HG03139 (cell line): ENCODE measurements around the gene GNAI2.

Experiments used
- ATAC-seq: cut with Tn5 transposase; IDR thresholded peaks from one replicate; pipeline ENCODE4 v1.9.1; 2021; ENCODE audit not compliant: unreplicated experiment

Gene GNAI2

DNA sequence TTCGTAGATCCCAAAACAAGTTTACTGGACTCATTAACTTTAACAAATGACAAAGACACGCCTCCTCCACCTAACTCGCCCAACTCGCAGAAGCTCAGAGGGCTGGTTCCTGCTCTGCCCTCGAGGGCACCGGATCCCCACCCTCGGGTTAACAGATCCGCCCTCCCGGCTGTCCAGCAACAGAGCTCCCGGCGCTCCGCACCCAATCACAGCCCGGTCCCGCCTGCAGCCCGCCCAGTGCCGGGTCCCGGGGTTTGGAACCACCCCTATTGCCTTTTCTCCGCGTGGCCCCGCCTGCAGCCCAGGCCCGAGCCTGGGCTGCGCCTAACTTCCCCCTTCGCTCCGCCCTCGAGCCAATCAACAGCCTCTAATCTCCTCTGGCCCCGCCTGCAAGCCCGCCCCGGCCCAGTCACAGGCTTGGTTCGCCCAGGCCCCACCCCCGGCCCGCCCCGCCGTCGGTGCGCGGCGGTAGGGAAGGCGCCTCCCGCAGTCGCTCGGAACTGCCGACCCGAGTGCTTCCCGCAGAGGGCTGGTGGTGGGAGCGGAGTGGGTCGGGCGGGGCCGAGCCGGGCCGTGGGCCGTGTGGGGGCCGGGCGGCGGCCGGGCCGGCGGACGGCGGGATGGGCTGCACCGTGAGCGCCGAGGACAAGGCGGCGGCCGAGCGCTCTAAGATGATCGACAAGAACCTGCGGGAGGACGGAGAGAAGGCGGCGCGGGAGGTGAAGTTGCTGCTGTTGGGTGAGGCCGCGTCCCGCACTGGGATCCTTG, at the start of gene GNAI2:
GNAI2 (plus strand) TSS at position 489 of the 768 bp plus-strand sequence; CDS start at position 621, 132 bp downstream.
- peak; percentile 85 for ATAC-seq

DNA sequence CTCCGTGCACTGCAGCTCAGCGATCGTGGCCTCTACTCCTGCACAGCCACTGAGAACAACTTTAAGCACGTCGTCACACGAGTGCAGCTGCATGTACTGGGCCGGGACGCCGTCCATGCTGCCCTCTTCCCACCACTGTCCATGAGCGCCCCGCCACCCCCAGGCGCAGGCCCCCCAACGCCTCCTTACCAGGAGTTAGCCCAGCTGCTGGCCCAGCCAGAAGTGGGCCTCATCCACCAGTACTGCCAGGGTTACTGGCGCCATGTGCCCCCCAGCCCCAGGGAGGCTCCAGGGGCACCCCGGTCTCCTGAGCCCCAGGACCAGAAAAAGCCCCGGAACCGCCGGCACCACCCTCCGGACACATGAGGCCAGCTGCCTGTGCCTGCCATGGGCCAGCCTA, 48.3 kb upstream of the GNAI2 start:
- no peak for ATAC-seq

DNA sequence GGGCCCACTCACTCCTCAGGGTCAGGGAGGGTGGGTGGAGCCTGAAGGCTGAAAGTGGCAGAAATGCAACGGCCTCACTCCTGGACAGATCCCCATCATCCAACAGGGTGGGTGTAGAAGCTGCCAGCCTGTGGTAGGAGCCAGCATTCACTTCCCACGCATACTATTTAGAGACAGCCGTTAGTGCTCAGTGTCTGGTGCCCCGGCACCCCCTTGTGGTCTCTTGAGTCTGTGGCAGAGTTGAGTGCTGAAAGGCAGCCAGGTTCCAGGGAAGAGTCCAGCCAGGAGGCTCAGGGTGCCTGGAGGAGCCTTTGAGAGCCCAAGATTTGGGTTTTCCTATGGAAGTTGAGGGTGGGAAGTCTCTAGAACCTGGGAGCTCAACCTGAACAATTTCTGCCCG, 46.7 kb upstream of the GNAI2 start:
- ATAC-seq = no peak

DNA sequence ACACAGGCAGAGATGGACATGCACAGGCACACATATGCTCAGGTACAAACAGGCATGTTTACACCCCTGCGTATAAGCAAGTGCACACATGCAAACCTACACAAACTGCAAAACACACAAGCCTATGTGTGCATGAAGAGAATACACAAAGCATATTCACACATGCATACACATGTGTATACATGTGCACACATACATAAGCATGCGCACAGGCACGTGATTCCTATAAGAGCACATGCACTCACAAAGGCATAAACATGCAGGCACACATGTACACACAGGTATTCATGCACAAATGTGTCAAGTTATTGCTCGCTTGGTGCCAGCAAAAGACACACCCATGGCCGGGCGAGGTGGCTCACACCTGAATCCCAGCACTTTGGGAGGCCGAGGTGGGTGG, 46.0 kb upstream of the GNAI2 start:
- no peak for ATAC-seq

DNA sequence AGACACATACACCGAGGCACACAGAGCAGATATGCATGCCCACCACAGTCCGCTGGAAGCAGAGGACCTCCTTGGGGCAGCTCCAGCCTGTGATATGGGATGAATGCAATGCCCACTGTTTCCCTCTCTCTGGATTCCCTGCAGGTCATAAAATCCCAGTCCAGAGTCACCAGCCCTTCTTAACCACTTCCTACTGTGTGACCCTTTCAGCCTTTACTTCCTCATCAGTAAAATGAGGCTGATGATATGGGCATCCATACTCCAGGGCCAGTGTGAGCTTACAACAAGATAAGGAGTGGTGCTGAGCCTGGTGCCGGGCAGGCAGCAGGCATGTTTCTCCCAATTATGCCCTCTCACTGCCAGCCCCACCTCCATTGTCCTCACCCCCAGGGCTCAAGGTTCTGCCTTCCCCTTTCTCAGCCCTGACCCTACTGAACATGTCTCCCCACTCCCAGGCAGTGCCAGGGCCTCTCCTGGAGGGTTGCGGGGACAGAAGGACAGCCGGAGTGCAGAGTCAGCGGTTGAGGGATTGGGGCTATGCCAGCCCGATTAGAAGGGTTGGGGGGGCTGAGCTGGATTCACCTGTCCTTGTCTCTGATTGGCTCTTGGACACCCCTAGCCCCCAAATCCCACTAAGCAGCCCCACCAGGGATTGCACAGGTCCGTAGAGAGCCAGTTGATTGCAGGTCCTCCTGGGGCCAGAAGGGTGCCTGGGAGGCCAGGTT, 44.9 kb upstream of the GNAI2 start, which contains the start of gene GNAT1:
GNAT1 (plus strand) TSS at position 675 of the 725 bp plus-strand sequence. CDS start 116 bp downstream, outside the sequence.
- ATAC-seq = no peak

DNA sequence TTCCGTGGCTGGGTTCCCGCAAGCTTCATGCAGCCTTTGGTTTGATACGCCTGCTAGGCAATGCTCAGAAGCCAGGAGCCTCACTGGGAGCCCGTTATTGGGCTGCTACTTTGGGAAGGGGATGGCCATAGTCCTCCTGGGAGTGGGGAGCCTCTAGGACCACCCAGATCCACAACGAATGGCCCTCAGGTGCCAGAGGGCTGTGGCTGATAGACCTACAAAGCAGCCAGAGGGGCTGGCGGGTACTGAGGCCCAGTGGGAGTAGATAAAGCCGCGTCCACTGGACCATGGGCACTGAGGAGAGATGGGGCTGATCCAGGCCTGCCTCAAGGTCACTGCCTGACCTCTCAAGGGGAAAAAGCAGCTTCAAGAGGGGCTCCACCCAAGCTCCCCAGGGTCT, 43.9 kb upstream of the GNAI2 start:
- ATAC-seq = no peak

DNA sequence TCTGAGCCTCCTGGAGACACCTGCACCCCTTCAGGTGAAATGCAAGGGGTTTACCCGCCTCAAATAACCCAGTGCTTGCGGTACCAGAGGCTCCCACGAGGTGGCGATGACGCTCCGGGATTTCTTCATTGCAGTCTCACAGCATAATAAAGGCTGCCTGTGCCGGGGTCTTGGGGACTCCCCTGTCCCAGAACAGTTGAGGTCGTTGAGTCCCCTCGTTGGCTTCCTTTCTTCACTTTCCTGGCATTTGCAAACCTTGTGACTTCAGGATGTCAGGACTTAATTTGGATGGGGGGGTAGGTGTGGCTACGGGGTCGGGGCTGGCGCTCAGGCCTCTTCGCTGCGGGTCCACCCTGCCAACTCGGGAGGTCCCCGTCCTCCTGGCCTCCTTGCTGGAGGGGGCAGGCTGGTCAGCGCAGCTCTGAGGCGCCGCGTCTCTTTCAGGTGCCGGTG, 43.3 kb upstream of the GNAI2 start:
- no peak for ATAC-seq

DNA sequence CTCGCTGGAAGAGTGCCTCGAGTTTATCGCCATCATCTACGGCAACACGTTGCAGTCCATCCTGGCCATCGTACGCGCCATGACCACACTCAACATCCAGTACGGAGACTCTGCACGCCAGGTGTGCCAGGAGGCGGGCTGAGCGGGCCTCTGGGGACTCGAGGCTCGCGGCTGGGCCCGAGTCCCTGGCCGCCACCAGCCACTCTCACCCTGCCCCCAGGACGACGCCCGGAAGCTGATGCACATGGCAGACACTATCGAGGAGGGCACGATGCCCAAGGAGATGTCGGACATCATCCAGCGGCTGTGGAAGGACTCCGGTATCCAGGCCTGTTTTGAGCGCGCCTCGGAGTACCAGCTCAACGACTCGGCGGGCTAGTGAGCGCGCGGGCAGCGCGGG, 42.7 kb upstream of the GNAI2 start:
- no peak for ATAC-seq

DNA sequence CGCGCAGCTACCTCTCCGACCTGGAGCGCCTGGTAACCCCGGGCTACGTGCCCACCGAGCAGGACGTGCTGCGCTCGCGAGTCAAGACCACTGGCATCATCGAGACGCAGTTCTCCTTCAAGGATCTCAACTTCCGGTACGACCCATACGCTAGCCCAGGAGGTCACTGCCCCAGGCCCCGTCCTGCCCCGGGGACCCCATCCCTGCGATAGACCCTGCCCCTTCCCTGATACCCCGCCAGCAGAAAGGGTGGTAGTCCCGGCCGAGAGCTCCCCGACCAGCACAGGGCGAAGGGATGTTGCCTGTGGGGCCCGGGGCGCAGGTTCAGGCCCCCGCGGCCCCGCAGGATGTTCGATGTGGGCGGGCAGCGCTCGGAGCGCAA, 42.3 kb upstream of the GNAI2 start:
- ATAC-seq = no peak

DNA sequence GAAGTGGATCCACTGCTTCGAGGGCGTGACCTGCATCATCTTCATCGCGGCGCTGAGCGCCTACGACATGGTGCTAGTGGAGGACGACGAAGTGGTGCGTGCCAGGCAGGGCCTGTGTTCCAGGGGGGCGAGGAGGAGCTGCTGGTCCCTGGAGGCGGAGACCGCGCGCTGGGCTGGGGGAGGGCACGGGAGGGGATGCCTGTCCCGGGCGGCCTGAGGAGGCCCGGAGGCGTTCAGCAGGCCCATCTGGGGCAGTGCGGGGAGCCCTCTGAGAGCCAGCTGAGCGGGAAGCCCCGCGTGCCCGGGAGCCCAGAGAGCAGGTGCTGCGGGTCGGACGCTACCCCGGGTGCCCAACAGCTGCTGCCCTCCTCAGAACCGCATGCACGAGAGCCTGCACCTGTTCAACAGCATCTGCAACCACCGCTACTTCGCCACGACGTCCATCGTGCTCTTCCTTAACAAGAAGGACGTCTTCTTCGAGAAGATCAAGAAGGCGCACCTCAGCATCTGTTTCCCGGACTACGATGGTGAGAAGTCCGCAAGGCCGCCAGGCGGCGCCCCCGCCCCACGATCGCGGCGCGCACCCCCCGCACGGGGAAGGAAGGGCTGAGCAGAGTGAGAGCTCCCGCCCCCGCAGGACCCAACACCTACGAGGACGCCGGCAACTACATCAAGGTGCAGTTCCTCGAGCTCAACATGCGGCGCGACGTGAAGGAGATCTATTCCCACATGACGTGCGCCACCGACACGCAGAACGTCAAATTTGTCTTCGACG, 41.7 kb upstream of the GNAI2 start:
- ATAC-seq = no peak

DNA sequence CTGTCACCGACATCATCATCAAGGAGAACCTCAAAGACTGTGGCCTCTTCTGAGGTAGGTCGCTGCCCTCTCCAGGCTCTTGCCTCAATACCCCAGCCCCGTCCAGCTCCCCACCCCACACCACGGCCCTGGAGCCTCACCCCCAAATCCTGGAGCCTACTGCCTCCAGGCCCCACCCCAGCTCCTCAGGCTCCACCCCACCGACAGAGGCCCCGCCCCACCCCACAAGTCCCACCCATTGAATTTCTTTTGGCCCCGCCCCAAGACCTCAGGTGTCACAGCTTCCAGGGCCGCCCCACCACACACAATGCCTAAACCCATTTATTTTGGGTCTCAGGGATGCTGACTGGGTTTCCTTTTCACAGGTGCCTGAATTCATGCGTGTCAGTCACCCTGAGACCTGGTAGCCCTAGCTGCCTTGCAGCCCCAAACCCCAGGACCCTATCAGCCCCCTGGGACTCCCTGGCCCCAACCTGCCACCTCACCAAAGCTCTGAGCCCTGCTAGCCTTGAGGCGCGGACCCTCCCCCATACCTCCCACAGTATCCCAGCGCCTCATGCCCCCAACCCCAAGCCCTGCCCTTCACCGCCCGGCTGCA, 41.0 kb upstream of the GNAI2 start:
- ATAC-seq = no peak

DNA sequence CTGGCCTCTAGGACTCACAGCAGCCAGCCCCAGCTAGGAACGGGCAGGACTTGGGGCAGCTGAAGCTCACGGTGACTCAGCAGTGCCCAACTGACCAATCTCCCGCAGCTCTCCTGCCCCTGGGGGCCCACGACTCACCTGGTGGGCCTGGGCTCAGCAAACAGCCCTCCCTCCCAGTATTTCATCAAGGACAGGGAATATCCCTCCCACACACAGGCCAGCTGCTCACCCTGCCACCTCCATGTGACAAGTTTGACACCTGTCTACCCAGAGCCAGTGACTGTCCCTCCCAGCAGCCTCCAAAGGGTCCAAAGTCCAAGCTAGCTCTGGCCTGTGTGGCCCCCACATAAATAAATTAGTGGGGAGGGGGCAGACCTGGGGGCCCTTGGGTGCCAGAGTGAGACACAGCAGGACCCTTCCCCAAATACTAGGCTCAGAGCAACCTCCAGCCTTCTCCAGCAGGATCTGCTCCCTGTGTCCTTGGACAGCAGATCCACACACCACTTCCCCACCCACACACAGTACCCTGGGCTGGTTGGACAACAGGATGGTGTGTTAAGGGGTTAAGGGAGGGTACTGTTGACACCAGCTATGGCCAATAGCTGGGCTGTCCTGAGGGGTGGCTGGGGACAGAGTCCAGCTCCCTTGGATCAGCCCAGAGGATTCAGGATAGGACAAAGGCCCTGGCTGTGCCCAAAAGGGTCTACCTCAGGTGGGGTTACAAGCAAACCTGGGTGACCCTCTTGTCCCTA, 40.3 kb upstream of the GNAI2 start:
- no peak for ATAC-seq

DNA sequence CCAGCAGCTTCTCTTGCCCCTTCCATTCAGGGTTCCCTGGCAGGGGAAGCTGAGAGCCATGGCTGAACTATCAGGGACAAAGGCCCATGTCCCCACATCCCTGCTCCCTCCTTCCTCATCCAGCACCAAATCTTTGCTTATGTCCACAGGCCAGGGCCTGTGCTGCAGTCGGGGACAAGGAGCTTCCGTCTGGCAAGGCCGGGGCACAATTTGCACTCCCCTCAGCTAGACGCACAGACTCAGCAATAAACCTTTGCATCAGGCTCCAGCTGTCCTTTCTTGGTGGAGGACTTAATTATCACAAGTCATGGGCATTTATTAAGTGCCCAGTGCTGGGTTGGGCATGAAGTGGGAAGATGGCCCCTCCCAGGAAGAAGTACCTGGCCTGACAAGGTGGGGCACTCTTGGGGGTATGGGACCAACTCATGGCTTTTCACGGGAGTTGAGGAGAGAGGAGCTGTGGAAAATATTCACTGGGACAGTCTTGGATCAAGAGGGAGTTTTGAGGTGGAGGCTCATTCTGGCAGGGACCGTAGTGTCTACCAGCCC, 39.7 kb upstream of the GNAI2 start:
- no peak for ATAC-seq

DNA sequence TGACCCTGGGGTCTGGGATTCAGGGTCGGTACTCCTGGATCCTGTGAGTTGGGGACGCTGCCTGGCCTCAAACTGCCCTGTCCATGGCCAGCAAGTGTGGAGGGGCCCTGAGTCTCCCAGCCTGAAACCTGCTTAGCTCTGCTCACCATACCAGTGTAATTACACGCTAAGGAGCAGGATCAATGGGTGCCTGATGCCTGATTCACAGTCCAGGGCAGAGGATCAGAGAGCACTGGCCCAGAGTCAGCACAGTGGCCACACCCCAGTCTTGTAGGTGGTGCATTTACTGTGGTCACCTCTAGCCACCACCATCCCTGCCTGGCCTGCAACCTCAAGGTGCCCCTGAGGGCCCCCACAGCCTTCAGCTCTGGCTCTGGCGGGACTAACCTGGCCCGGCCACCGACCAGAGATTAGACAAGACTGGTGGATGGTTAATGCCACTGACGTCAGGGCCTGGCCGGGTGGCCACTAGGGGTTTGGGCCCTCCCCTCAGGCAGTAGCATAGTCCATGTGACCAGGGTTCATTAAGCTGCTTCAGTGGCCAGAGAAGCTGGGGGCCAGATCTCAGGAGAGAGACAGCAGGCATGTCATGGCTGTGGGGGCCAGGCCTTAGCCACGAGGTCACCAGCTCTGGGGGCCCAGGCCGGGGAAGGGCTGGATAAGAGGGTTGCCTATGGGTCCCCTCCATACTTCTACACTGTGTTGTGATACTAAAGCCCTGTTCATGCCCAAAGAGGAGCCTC, 34.3 kb upstream of the GNAI2 start:
- ATAC-seq = no peak

DNA sequence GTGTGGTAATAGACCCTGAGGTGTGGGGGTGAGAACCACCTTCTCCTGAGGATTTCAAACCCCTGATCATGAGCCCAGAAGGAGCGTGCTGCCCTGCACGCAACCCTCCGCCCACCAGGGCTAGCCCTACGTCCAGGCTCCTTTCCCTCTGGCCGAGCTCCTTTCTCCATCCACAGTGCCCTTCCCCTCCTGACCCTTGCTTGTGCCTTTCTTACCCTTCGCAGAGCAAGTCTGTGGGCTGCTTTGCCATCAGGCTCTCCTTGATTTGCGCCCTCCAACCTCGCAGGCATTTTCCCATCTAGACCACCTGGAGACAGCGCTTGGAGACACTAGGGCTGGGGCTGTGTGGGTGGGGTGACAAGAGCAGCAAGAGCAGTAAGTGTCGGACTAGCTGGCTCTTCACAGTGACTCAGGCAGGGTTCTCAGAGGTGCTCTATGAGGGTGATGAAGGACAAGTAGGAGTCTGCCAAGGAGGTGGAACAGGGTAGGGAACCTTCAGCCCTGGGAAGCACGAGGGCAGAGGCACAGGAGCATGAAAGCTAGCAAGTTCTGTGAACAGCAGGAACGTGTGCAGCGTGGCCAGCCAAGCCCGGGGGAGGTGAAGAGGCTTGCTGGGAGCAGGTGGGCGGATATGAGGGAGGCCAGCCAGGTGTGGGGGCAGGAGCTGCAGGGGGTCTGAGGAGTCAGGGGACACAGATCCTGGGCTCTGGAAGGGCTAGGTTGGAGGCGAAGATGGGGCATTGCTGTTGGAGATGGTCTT, 33.5 kb upstream of the GNAI2 start:
- no peak for ATAC-seq

DNA sequence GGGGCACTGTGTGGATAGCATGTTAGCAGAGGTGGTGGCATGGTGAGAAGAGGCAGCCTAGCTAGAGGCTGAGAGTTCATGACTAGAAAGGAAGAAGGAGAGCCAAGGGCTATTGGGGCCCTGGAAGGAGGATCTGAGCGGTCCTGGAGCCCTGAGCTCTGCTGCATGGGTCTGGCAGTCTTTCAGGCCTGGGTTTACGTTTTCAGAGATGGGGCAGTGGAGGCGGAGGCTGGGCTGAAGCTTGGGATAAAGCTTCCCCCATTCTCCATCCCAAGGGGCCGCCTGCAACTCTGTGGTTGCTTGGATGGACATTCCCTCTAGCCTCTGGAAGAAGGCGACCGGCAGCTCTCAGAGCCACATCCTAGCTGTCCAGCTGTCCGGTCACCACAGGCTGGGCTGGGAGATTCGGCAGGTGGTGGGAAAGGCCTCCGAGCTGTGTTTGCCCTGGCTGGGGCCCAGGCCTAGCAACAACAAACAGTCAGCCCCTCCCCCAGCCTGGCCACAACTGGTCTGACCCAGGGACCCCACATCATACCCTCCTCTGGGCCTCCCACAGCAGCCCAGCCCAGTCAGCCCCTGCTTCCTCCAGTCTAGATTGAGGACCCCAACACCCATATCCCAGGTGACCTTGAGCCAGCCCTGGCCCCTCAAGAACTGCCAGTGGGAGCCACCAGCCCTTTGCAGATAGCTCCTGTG, 32.7 kb upstream of the GNAI2 start:
- ATAC-seq = no peak

DNA sequence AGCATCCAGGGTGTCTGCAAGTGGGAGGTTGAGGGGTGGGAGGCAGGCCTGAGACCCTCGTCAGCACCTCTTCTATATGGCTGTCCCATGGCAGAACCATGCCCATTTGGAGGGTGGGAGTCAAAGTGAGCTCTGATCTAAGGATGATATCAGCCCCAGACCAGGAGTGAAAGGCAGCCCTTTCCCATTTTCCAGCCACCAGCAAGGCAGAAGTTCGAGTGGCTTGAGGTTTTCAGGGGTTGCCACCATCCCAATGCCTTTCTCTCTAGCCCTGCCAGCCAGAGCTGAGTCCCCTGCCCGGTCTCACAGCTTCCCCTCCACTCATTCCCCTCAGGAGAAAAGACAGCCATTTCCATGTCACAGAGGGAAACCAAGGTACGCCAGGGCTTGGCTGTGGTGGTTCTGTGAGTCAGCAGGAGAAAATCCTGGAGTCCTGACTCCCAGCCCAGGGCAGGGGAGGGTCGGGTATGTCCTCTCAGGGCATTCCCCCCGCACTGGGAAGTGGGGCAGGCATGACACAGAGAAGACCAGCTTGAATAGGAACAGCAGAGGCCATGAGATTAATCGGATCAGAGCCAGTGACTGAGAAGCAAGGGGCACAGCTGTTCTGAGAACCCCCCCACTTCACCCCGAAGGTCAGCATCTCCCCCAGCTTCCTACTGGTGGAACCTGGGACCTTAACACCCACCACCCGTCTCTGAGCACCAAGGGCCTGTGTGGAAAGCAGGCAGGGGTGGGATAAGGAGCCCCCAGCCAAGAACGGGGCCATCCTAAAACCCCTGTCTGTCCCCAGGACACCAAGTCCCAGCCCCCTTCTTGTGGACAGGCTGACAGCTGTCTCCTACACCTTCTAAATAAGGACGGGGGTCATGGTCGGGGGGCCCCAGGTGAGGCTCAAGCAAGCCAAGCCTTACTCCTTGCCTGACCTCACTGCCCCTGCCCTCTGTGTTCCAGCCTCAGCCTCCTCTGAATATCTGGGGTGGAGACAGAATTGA, 31.9 kb upstream of the GNAI2 start:
- ATAC-seq = no peak
